ENCODE results near the gene TRPM3. TPM values are rescaled to one million over a fixed set of nuclear protein-coding genes. Genes with fewer than 3 reads are reported as not detected.

The TRPM3 gene
- total and polyA plus RNA-seq, 2 of the 13 experiments (the other 11 are each of a cell fraction or from before 2014, with no cell fraction given) = not detected

GRCh38 chr9:70551801-70552200 lies 569.6 kb downstream of the TRPM3 start:
- Histone ChIP-seq H3K79me2 (ENCODE audit: insufficient read depth, low read length) (no peaks in the 10 kb centered on the region), H3K4me1 (ENCODE audit: insufficient read depth, low read length) (no peaks in the 10 kb centered on the region), H4K20me1 (ENCODE audit: insufficient read depth, low read length) (no peaks in the 10 kb centered on the region), H3K4me2 (ENCODE audit: low read depth, low read length) (no peak overlapping the region), H3K9me3 (ENCODE audit: low read length) (no peaks in the 10 kb centered on the region), H3K36me3 (replicated peaks in 1 of 2; ENCODE audit: control insufficient read depth in 1 of 2, insufficient read depth in 2 of 2, low read length in 2 of 2) (no peaks in the 10 kb centered on the region), H3K4me3 (replicated peaks in 1 of 3; ENCODE audit: insufficient read depth in 1 of 3, low read depth in 2 of 3, low read length in 3 of 3) (no peak overlapping the region), H3K27ac (ENCODE audit: extremely low read length, insufficient read depth, low read length) (no peak overlapping the region), H3K27me3 (ENCODE audit: control insufficient read depth in 1 of 2, insufficient read depth in 2 of 2, low read length in 2 of 2) (no peaks in the 10 kb centered on the region), H2AFZ (ENCODE audit: low read length) (no peak overlapping the region), H3K9ac (ENCODE audit: insufficient read depth, low read depth, low read length) (no peak overlapping the region)
- intact Hi-C loops (cut with micrococcal nuclease; ENCODE audit: unreplicated experiment) = no loop called here
- ATAC-seq (no peak), FAIRE-seq (no peak), DNase-seq (ENCODE audit: low spot score) (no peak)
- no peak for TF ChIP-seq NCOR1 (IDR thresholded peaks at IDR 0.05; ENCODE audit: borderline replicate concordance, low read length)
- TF ChIP-seq ZNF891 (CRISPR knock-in tag; IDR thresholded peaks at IDR 0.05) = no peak
- TF ChIP-seq AGO2 (optimal IDR thresholded peaks at IDR 0.05; ENCODE audit: low read depth, low read length) = no peak
- no peak for TF ChIP-seq NCOA1 (CRISPR knock-in tag; IDR thresholded peaks at IDR 0.05)
- TF ChIP-seq, protein P1, sequence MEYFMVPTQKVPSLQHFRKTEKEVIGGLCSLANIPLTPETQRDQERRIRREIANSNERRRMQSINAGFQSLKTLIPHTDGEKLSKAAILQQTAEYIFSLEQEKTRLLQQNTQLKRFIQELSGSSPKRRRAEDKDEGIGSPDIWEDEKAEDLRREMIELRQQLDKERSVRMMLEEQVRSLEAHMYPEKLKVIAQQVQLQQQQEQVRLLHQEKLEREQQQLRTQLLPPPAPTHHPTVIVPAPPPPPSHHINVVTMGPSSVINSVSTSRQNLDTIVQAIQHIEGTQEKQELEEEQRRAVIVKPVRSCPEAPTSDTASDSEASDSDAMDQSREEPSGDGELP (IDR thresholded peaks at IDR 0.05; ENCODE audit: borderline replicate concordance, low read depth) = no peak
- no peak for TF ChIP-seq MEF2D (CRISPR knock-in tag; IDR thresholded peaks at IDR 0.05)
- TF ChIP-seq ZNF747 (CRISPR knock-in tag; IDR thresholded peaks at IDR 0.05; ENCODE audit: borderline replicate concordance) = no peak
- TF ChIP-seq CEBPB (IDR thresholded peaks at IDR 0.05; ENCODE audit: borderline replicate concordance, low read depth, low read length) = no peak
- no peak for TF ChIP-seq ZNF768 (CRISPR knock-in tag; IDR thresholded peaks at IDR 0.05)
- TF ChIP-seq ZNF232 (CRISPR knock-in tag; IDR thresholded peaks at IDR 0.05; ENCODE audit: borderline replicate concordance) = no peak
- WGBS (ENCODE audit: low lambda C conversion rate) = 22% methylated on average over 2 of the region's 3 CpGs
- ChIA-PET CTCF (ENCODE audit: low intra/inter-chr PET ratio, low total read pairs) (no interaction called here), POLR2A (no interaction called here)
- in situ Hi-C loops (cut with HindIII; ENCODE audit: extremely low pct_ligation_motif_present, low pct_unique_long_range_greater_than_20kb) = no loop called here
- no TSS peak for BruUV-seq (replicated peaks)

DNA sequence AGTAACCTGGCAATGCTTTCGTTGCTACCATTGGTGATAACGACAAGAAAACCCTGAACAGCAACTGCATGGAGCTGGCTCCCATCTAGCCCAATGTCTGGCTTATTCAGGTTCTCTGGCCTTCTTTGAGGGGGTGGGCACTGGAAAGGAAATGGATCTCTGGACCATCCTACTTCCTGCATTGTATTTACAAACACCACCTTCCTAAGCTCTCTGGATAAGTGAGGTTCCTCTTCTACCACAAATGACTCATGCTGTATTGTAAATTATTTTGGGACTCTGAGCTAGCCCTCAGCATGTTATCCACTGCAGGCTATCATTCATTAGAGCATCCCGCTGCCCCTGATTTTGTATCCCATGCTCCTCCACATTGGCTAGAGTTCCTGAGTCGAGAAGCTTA lies 570.0 kb downstream of the TRPM3 start:
- BruUV-seq (replicated peaks) = no TSS peak
- FAIRE-seq (no peak), DNase-seq (ENCODE audit: low spot score) (no peak), ATAC-seq (no peak)
- in situ Hi-C loops (cut with HindIII; ENCODE audit: extremely low pct_ligation_motif_present, low pct_unique_long_range_greater_than_20kb) = no loop called here
- no peak overlapping the region for H3K9ac ChIP-seq (ENCODE audit: insufficient read depth, low read depth, low read length)
- POLR2A ChIA-PET = no interaction called here
- H3K27ac ChIP-seq (ENCODE audit: extremely low read length, insufficient read depth, low read length) = no peak overlapping the region
- no peaks in the 10 kb centered on the region for H3K79me2 ChIP-seq (ENCODE audit: insufficient read depth, low read length)
- no peaks in the 10 kb centered on the region for H3K9me3 ChIP-seq (ENCODE audit: low read length)
- H2AFZ ChIP-seq (ENCODE audit: low read length) = no peak overlapping the region
- H3K4me1 ChIP-seq (ENCODE audit: insufficient read depth, low read length) = no peaks in the 10 kb centered on the region
- no peak overlapping the region for H3K4me2 ChIP-seq (ENCODE audit: low read depth, low read length)
- no peaks in the 10 kb centered on the region for H4K20me1 ChIP-seq (ENCODE audit: insufficient read depth, low read length)
- H3K4me3 ChIP-seq (replicated peaks in 1 of 3; ENCODE audit: insufficient read depth in 1 of 3, low read depth in 2 of 3, low read length in 3 of 3) = no peak overlapping the region
- 9% methylated on average over 4 of the region's 4 CpGs for WGBS (ENCODE audit: low lambda C conversion rate)
- H3K36me3 ChIP-seq (replicated peaks in 1 of 2; ENCODE audit: control insufficient read depth in 1 of 2, insufficient read depth in 2 of 2, low read length in 2 of 2) = no peaks in the 10 kb centered on the region
- no peaks in the 10 kb centered on the region for H3K27me3 ChIP-seq (ENCODE audit: control insufficient read depth in 1 of 2, insufficient read depth in 2 of 2, low read length in 2 of 2)
- CTCF ChIA-PET (ENCODE audit: low intra/inter-chr PET ratio, low total read pairs) = no interaction called here
- intact Hi-C loops (cut with micrococcal nuclease; ENCODE audit: unreplicated experiment) = no loop called here
- TF ChIP-seq ZNF569 (CRISPR knock-in tag; IDR thresholded peaks at IDR 0.05; ENCODE audit: borderline replicate concordance) (no peak), JUND (CRISPR knock-in tag; IDR thresholded peaks at IDR 0.05) (no peak), MAX (IDR thresholded peaks at IDR 0.05) (no peak), PRPF4 (IDR thresholded peaks at IDR 0.05; ENCODE audit: low read depth, low read length, poor library complexity, severe bottlenecking) (no peak), MLX (CRISPR knock-in tag; IDR thresholded peaks at IDR 0.05) (no peak), RARA (CRISPR knock-in tag; IDR thresholded peaks at IDR 0.05) (no peak), CHCHD3 (CRISPR knock-in tag; IDR thresholded peaks at IDR 0.05) (no peak), MTA1 (CRISPR knock-in tag; IDR thresholded peaks at IDR 0.05; ENCODE audit: borderline replicate concordance) (no peak)

Data from HepG2 (cell line).